HL-60 (cell line): Measurements from ENCODE around the gene NPM1.
"Not testable (repeated sequence)": the region's sequence is repeated elsewhere in the genome, so short reads cannot be mapped to it uniquely, and the experiment has no call there.

ENCODE experiments used
- DNase-seq, 2 experiments: peaks; one replicate each; pipeline ENCODE4 v3.0.0-alpha.2; 2010 to 2020; ENCODE audit warnings: low read depth in 1 of 2, low spot score in 1 of 2
- H3K27ac ChIP-seq: fragments of 250-450 bp; sonication (Bioruptor Pico); replicated peaks from 2 replicates; pipeline ENCODE4 v1.5.1; 2020; ENCODE audit warnings: mild to moderate bottlenecking, moderate library complexity
- H3K27me3 ChIP-seq: fragments of 250-450 bp; sonication (Bioruptor Pico); 2 replicates; pipeline ENCODE4 v1.5.1; 2021; ENCODE audit warnings: mild to moderate bottlenecking, moderate library complexity; ENCODE audit not compliant: insufficient read depth, poor library complexity, severe bottlenecking
- H3K4me3 ChIP-seq: replicated peaks from 2 replicates; pipeline ENCODE4 v1.5.1; 2011; ENCODE audit warnings: mild to moderate bottlenecking, control low read depth, low read length; ENCODE audit not compliant: insufficient read depth
- CTCF ChIP-seq: IDR thresholded peaks from one replicate; pipeline ENCODE4 v1.5.1; 2011; ENCODE audit warnings: low read length, control low read depth, inconsistent platforms; ENCODE audit not compliant: insufficient read depth
- GABPA ChIP-seq: IDR thresholded peaks from 2 replicates; pipeline ENCODE4 v1.6.1; 2012; ENCODE audit warnings: low read depth
- POLR2AphosphoS5 ChIP-seq: IDR thresholded peaks from 2 replicates; pipeline ENCODE4 v1.6.1; 2012; ENCODE audit warnings: low read depth
- REST ChIP-seq: IDR thresholded peaks from 2 replicates; pipeline ENCODE4 v1.6.1; 2012; ENCODE audit warnings: low read depth; ENCODE audit not compliant: insufficient replicate concordance
- SPI1 ChIP-seq: IDR thresholded peaks from 2 replicates; pipeline ENCODE4 v1.6.1; 2012; ENCODE audit warnings: low read depth, mild to moderate bottlenecking, borderline replicate concordance

The NPM1 gene

DNA sequence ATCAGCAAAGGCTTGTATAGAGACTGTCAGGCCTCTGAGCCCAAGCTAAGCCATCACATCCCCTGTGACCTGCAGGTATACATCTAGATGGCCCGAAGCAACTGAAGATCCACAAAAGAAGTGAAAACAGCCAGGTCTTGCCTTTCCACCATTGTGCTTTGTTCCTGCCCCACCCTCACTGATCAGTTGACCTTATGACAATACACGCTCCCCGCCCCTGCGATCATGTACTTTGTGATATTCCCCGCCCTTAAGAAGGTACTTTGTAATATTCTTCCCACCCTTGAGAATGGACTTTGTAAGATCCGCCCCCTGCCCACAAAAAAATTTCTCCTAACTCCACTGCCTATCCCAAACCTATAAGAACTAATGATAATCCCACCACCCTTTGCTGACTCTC is 18.6 kb upstream of the NPM1 start:
- no peak for TF ChIP-seq SPI1
- TF ChIP-seq REST = no peak
- TF ChIP-seq GABPA = no peak
- TF ChIP-seq CTCF = no peak
- no peak for TF ChIP-seq POLR2AphosphoS5
- Histone ChIP-seq H3K4me3 (no peak overlapping the region), H3K27ac (no peak overlapping the region), H3K27me3 (peaks cover 3% of the 10 kb centered on the region)
- no peak for DNase-seq

DNA sequence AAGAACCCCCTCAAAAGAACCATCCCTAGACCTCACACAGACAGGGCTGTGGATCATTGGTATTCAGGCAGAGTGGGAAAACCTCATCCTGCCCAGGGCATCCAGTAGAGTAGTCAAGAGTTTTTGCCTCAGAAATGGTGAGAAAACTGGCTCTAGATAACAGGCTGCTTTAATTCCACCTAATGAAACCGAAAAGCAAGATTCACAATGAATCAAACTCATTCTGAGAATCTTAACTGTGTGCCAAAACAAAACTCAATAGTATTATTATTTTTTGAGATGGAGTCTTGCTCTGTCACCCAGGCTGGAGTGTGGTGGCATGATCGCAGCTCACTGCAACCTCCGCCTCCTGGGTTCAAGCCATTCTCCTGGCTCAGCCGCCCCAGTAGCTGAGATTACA is 17.8 kb upstream of the NPM1 start:
- no peak overlapping the region for H3K27ac ChIP-seq
- no peaks in the 10 kb centered on the region for H3K27me3 ChIP-seq
- no peak for DNase-seq
- no peak for TF ChIP-seq CTCF
- no peak for TF ChIP-seq SPI1
- TF ChIP-seq POLR2AphosphoS5 = no peak
- TF ChIP-seq GABPA = no peak
- no peak for TF ChIP-seq REST
- no peak overlapping the region for H3K4me3 ChIP-seq

DNA sequence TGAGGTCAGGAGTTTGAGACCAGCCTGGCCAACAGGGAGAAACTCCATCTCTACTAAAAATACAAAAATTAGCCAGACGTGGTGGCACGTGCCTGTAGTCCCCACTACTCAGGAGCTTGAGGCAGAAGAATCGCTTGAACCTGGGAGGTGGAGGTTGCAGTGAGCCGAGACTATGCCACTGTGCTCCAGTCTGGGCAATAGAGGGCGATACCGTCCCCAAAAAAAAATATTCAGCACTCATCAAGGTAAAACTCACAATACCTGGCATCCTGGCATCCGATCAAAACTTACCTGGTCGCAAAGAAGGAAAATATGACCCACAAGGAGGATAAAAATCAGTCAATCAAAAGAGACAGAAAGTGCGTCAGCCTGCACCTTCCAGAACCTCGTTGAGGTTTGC is 16.8 kb upstream of the NPM1 start:
- not testable (repeated sequence) for H3K4me3 ChIP-seq, H3K27me3 ChIP-seq, H3K27ac ChIP-seq, DNase-seq

DNA sequence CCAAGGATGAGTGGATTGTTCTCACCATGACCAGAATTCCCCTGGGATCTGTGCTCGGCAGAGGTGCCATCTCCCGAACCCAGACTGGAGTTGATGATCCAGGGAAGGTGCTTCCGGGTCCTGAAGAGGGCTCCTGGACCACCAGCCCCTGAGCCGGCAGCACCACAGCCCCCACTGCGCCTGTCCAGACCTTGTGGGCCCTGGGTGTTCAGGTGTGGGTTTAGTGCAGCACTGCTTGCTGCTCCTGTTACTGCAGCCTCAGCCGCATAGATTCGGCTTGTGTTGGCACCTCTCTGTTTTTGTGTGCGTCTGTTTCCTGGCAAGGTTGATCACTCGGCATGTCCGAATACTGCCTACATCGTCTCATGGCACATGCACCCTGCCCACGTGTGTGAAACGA is 16.3 kb upstream of the NPM1 start:
- H3K4me3 ChIP-seq = no peak overlapping the region

More for the DNA sequence above, 16.3 kb upstream of the NPM1 start:
- no peaks in the 10 kb centered on the region for H3K27me3 ChIP-seq
- H3K27ac ChIP-seq = no peak overlapping the region
- TF ChIP-seq GABPA = no peak
- TF ChIP-seq POLR2AphosphoS5 = no peak
- no peak for TF ChIP-seq CTCF
- no peak for TF ChIP-seq SPI1
- no peak for TF ChIP-seq REST
- no peak for DNase-seq
